ENCODE data around the gene ERN2. TPM values are rescaled to one million over a fixed set of nuclear protein-coding genes. Genes with fewer than 3 reads are reported as not detected.

The ERN2 gene
- total and polyA plus RNA-seq, 2 of the 13 experiments (the other 11 are each of a cell fraction or from before 2014, with no cell fraction given): 2.2 to 3.5 TPM

- no peak for TF ChIP-seq HNF1A (IDR thresholded peaks at IDR 0.05; ENCODE audit: low read depth)
- TF ChIP-seq HNF1A (CRISPR knock-in tag; IDR thresholded peaks at IDR 0.05; ENCODE audit: borderline replicate concordance): peak; percentile 71; the same call in 1 of the 2 replicates
- TF ChIP-seq ZNF256 (CRISPR knock-in tag; conservative IDR thresholded peaks at IDR 0.05): no peak
- no peak for TF ChIP-seq NR3C1 (CRISPR knock-in tag; IDR thresholded peaks at IDR 0.05)
- TF ChIP-seq ZNF275 (CRISPR knock-in tag; IDR thresholded peaks at IDR 0.05; ENCODE audit: borderline replicate concordance): peak; percentile 71; the same call in 1 of the 2 replicates
- TF ChIP-seq TARDBP (CRISPR knock-in tag; IDR thresholded peaks at IDR 0.05): peak; percentile 77; the same call in 1 of the 2 replicates
- no peak for TF ChIP-seq RFXANK (CRISPR knock-in tag; IDR thresholded peaks at IDR 0.05)
- TF ChIP-seq ZNF251 (CRISPR knock-in tag; IDR thresholded peaks at IDR 0.05): no peak
- no peak; the same call in 2 of the 3 replicates for TF ChIP-seq MXI1 (IDR thresholded peaks at IDR 0.05; ENCODE audit: borderline replicate concordance, low read depth, low read length)
- 0 out of 2 replicates have a peak, but pooled peaks have one; percentile 42 for TF ChIP-seq JUN (CRISPR knock-in tag; IDR thresholded peaks at IDR 0.05)
- peak; percentile 49 for TF ChIP-seq MED8 (CRISPR knock-in tag; IDR thresholded peaks at IDR 0.05; ENCODE audit: insufficient replicate concordance)
- no peak for TF ChIP-seq ZNF619 (CRISPR knock-in tag; IDR thresholded peaks at IDR 0.05)
- TF ChIP-seq NR0B2 (CRISPR knock-in tag; IDR thresholded peaks at IDR 0.05): peak; percentile 74; the same call in 1 of the 2 replicates
- TF ChIP-seq FUBP1 (CRISPR knock-in tag; IDR thresholded peaks at IDR 0.05; ENCODE audit: borderline replicate concordance): no peak
- TF ChIP-seq HOXD1 (CRISPR knock-in tag; IDR thresholded peaks at IDR 0.05): no peak
- no peak for TF ChIP-seq ZNF354B (CRISPR knock-in tag; IDR thresholded peaks at IDR 0.05)
- no peak for TF ChIP-seq TRIM22 (IDR thresholded peaks at IDR 0.05)
- TF ChIP-seq RBM22 (optimal IDR thresholded peaks at IDR 0.05; ENCODE audit: low read length): no peak
- TF ChIP-seq ZNF263 (CRISPR knock-in tag; IDR thresholded peaks at IDR 0.05): peak; percentile 43; the same call in 1 of the 2 replicates
Observed at GRCh38 chr16:23694644-23695373, 18.2 kb downstream of the ERN2 start (continued).

Measured in HepG2 (cell line).